Trophoblast cell (in vitro differentiated cells and primary cell): ENCODE results near the gene KRT12.
A peak's percentile ranks its signal among the peaks of the same experiment; 100 is the strongest.

Experiments used
- DNase-seq, 2 donors: peaks; one replicate each; pipeline ENCODE4 v3.0.0-alpha.2; 2016
- H2AFZ ChIP-seq: 2 replicates; pipeline ENCODE4 v1.6.1; 2013; ENCODE audit warnings: low read length, moderate library complexity, mild to moderate bottlenecking; ENCODE audit not compliant: insufficient read depth, poor library complexity
- H2AK5ac ChIP-seq: 2 replicates; pipeline ENCODE4 v1.6.1; 2013; ENCODE audit warnings: mild to moderate bottlenecking, low read length
- H2BK120ac ChIP-seq: 2 replicates; pipeline ENCODE4 v1.6.1; 2013; ENCODE audit warnings: low read length, mild to moderate bottlenecking, moderate library complexity; ENCODE audit not compliant: insufficient read depth, poor library complexity
- H2BK12ac ChIP-seq: 2 replicates; pipeline ENCODE4 v1.6.1; 2013; ENCODE audit warnings: mild to moderate bottlenecking, low read length, moderate library complexity
- H2BK5ac ChIP-seq: 2 replicates; pipeline ENCODE4 v1.6.1; 2013; ENCODE audit warnings: low read length, low read depth, moderate library complexity, mild to moderate bottlenecking; ENCODE audit not compliant: poor library complexity
- H3K14ac ChIP-seq: 2 replicates; pipeline ENCODE4 v1.6.1; 2013; ENCODE audit warnings: mild to moderate bottlenecking, low read length
- H3K18ac ChIP-seq: 2 replicates; pipeline ENCODE4 v1.6.1; 2013; ENCODE audit warnings: mild to moderate bottlenecking, low read length
- H3K23ac ChIP-seq: 2 replicates; pipeline ENCODE4 v1.6.1; 2013; ENCODE audit warnings: low read length
- H3K27ac ChIP-seq: 2 replicates; pipeline ENCODE4 v1.5.1; 2013; ENCODE audit warnings: low read depth, mild to moderate bottlenecking, inconsistent platforms, low read length, moderate library complexity
- H3K27me3 ChIP-seq: 2 replicates; pipeline ENCODE4 v1.6.1; 2013; ENCODE audit warnings: inconsistent platforms, mild to moderate bottlenecking, low read length, moderate library complexity; ENCODE audit not compliant: insufficient read depth
- H3K36me3 ChIP-seq, 2 experiments: 1 replicate in 1 of 2; 2 replicates in 1 of 2; pipeline ENCODE4 v1.6.1; 2013; ENCODE audit warnings: low read length in 2 of 2, mild to moderate bottlenecking in 2 of 2, moderate library complexity in 1 of 2; ENCODE audit not compliant: insufficient read depth in 2 of 2, control insufficient read depth in 1 of 2
- H3K4ac ChIP-seq: 2 replicates; pipeline ENCODE4 v1.6.1; 2013; ENCODE audit warnings: low read depth, mild to moderate bottlenecking, low read length, moderate library complexity
- H3K4me1 ChIP-seq, 2 experiments: 1 replicate in 1 of 2; 2 replicates in 1 of 2; pipeline ENCODE4 v1.6.1; 2013; ENCODE audit warnings: low read length in 2 of 2, mild to moderate bottlenecking in 2 of 2, moderate library complexity in 1 of 2; ENCODE audit not compliant: insufficient read depth in 2 of 2, control insufficient read depth in 1 of 2
- H3K4me2 ChIP-seq: 2 replicates; pipeline ENCODE4 v1.6.1; 2013; ENCODE audit warnings: inconsistent platforms, mild to moderate bottlenecking, low read length, moderate library complexity
- H3K4me3 ChIP-seq: 2 replicates; pipeline ENCODE4 v1.5.1; 2013; ENCODE audit warnings: mild to moderate bottlenecking, low read depth, low read length, inconsistent platforms
- H3K79me1 ChIP-seq: one replicate; pipeline ENCODE4 v1.6.1; 2013; ENCODE audit warnings: low read length
- H3K79me2 ChIP-seq: 2 replicates; pipeline ENCODE4 v1.6.1; 2013; ENCODE audit warnings: low read length, mild to moderate bottlenecking; ENCODE audit not compliant: control insufficient read depth, insufficient read depth, poor library complexity
- H3K9ac ChIP-seq: 2 replicates; pipeline ENCODE4 v1.6.1; 2013; ENCODE audit warnings: mild to moderate bottlenecking, low read length
- H3K9me3 ChIP-seq: 2 replicates; pipeline ENCODE4 v1.6.1; 2013; ENCODE audit warnings: low read depth, mild to moderate bottlenecking, control low read depth, inconsistent platforms, low read length; ENCODE audit not compliant: insufficient read depth
- H4K12ac ChIP-seq: 2 replicates; pipeline ENCODE4 v1.6.1; 2013; ENCODE audit warnings: low read depth, mild to moderate bottlenecking, low read length, moderate library complexity
- H4K8ac ChIP-seq: 2 replicates; pipeline ENCODE4 v1.6.1; 2013; ENCODE audit warnings: low read depth, mild to moderate bottlenecking, low read length, moderate library complexity
- H4K91ac ChIP-seq: one replicate; pipeline ENCODE4 v1.6.1; 2013; ENCODE audit warnings: low read depth, mild to moderate bottlenecking, low read length, moderate library complexity
- WGBS: extraction: QIAGEN DNeasy Blood & Tissue Kit; methylation state at CpG from one replicate; pipeline ENCODE4 v1.1.7; 2013; ENCODE audit warnings: missing lambda C conversion rate; ENCODE audit not compliant: insufficient read length, insufficient coverage; ENCODE audit errors: extremely low coverage; 5-methylcytosine and 5-hydroxymethylcytosine counted together

The KRT12 gene

GRCh38 chr17:40818343-40818732 is 48.7 kb downstream of the KRT12 start:
- Histone ChIP-seq H3K27ac (peak overlapping the region; percentile 96), H3K4me2 (peak overlapping the region; percentile 63), H3K9me3 (peaks cover 1% of the 10 kb centered on the region), H3K4me3 (peak overlapping the region; percentile 80), H3K23ac (no peak overlapping the region), H4K91ac (peak overlapping the region; percentile 99), H3K4me1 (no peaks in the 10 kb centered on the region), H2BK12ac (no peak overlapping the region), H2AK5ac (no peak overlapping the region), H4K8ac (peak overlapping the region; percentile 100), H3K79me2 (peaks cover 2% of the 10 kb centered on the region), H3K18ac (no peak overlapping the region), H3K14ac (no peak overlapping the region), H2BK120ac (peak overlapping the region; percentile 98), H3K36me3 (peaks cover 0 to 9% of the 10 kb centered on the region in 2 experiments), H3K9ac (no peak overlapping the region), H2AFZ (peak overlapping the region; percentile 100), H4K12ac (no peak overlapping the region), H3K4ac (no peak overlapping the region), H3K79me1 (peaks cover 3% of the 10 kb centered on the region), H2BK5ac (no peak overlapping the region), H3K27me3 (no peaks in the 10 kb centered on the region)
- WGBS = no CpG with 5 or more reads among the region's 7 CpGs
- DNase-seq = no peak

GRCh38 chr17:40817103-40817682 is 49.8 kb downstream of the KRT12 start:
- Histone ChIP-seq H3K9ac (no peak overlapping the region), H2AFZ (no peak overlapping the region), H3K27ac (no peak overlapping the region), H3K4me2 (no peak overlapping the region), H3K79me1 (peaks cover 3% of the 10 kb centered on the region), H4K91ac (no peak overlapping the region), H3K23ac (no peak overlapping the region), H3K4me3 (no peak overlapping the region), H3K4me1 (no peaks in the 10 kb centered on the region), H3K36me3 (peaks cover 0 to 7% of the 10 kb centered on the region in 2 experiments), H3K4ac (no peak overlapping the region), H3K79me2 (peaks cover 2% of the 10 kb centered on the region), H2BK5ac (no peak overlapping the region), H2AK5ac (no peak overlapping the region), H2BK12ac (no peak overlapping the region), H3K27me3 (no peaks in the 10 kb centered on the region), H3K9me3 (peaks cover 1% of the 10 kb centered on the region), H2BK120ac (no peak overlapping the region), H4K8ac (no peak overlapping the region), H3K18ac (no peak overlapping the region), H4K12ac (no peak overlapping the region), H3K14ac (no peak overlapping the region)
- WGBS = no CpG with 5 or more reads among the region's 4 CpGs
- no peak for DNase-seq

DNA sequence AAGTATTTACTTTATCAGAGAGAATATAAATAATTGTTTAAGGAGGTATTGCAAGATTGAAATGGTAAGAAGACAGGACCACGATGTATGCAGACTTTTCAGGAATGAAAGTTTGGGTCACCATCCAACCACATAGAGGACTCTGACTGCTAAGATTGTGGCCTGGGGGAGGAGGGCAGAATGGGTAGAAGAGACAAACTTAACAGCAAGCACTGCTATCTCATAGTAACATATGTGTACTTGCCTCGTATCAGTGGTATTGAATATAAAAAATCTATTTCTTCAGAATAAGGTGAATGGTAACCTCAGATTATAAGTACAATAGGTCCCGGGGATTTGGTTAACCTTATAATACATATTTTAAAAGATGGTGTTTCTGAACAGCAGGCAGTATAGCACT is 50.5 kb downstream of the KRT12 start:
- no peak overlapping the region for H4K8ac ChIP-seq
- no peak overlapping the region for H3K4ac ChIP-seq
- no peak for DNase-seq
- no peak overlapping the region for H4K12ac ChIP-seq
- H3K36me3 ChIP-seq = peaks cover 0 to 7% of the 10 kb centered on the region in 2 experiments
- H3K4me3 ChIP-seq = no peak overlapping the region
- no peak overlapping the region for H4K91ac ChIP-seq
- no peak overlapping the region for H2AFZ ChIP-seq
- no peak overlapping the region for H3K18ac ChIP-seq
- H2BK5ac ChIP-seq = no peak overlapping the region
- H3K9ac ChIP-seq = no peak overlapping the region
- no peaks in the 10 kb centered on the region for H3K27me3 ChIP-seq
- H3K23ac ChIP-seq = no peak overlapping the region
- H3K14ac ChIP-seq = no peak overlapping the region
- H3K79me1 ChIP-seq = peaks cover 3% of the 10 kb centered on the region
- H3K4me1 ChIP-seq = no peaks in the 10 kb centered on the region
- H3K79me2 ChIP-seq = peaks cover 2% of the 10 kb centered on the region
- H2AK5ac ChIP-seq = no peak overlapping the region
- no CpG with 5 or more reads among the region's 3 CpGs for WGBS
- no peak overlapping the region for H2BK12ac ChIP-seq
- H3K4me2 ChIP-seq = no peak overlapping the region
- H2BK120ac ChIP-seq = no peak overlapping the region
- peaks cover 1% of the 10 kb centered on the region for H3K9me3 ChIP-seq
- H3K27ac ChIP-seq = no peak overlapping the region

- H3K79me1 ChIP-seq = peaks cover 3% of the 10 kb centered on the region
- H3K4me2 ChIP-seq = no peak overlapping the region
- H3K4me1 ChIP-seq = no peaks in the 10 kb centered on the region
- H2AK5ac ChIP-seq = no peak overlapping the region
- H3K27me3 ChIP-seq = no peaks in the 10 kb centered on the region
- H4K8ac ChIP-seq = no peak overlapping the region
- no peak overlapping the region for H4K91ac ChIP-seq
- H3K27ac ChIP-seq = no peak overlapping the region
- H2BK12ac ChIP-seq = no peak overlapping the region
- H2BK5ac ChIP-seq = no peak overlapping the region
- no peak for DNase-seq
- H3K18ac ChIP-seq = no peak overlapping the region
- peaks cover 1% of the 10 kb centered on the region for H3K9me3 ChIP-seq
- no peak overlapping the region for H3K4ac ChIP-seq
- H2BK120ac ChIP-seq = no peak overlapping the region
- peaks cover 0 to 7% of the 10 kb centered on the region in 2 experiments for H3K36me3 ChIP-seq
- peaks cover 2% of the 10 kb centered on the region for H3K79me2 ChIP-seq
- no CpG with 5 or more reads among the region's 1 CpG for WGBS
- no peak overlapping the region for H3K23ac ChIP-seq
- no peak overlapping the region for H2AFZ ChIP-seq
- H4K12ac ChIP-seq = no peak overlapping the region
- H3K9ac ChIP-seq = no peak overlapping the region
- no peak overlapping the region for H3K14ac ChIP-seq
- no peak overlapping the region for H3K4me3 ChIP-seq
These were observed 51.6 kb downstream of the KRT12 start for GRCh38 chr17:40815381-40815780.
